Stimulated activated CD4-positive, alpha-beta T cell treated with anti-CD3 and anti-CD28 coated beads, Interleukin-12 subunit alpha, Interleukin-12 subunit beta, amount 100 ng/mL, for 24 hours (primary cell): ENCODE data around the gene ACAP2.
"Not testable (repeated sequence)": the region's sequence is repeated elsewhere in the genome, so short reads cannot be mapped to it uniquely, and the experiment has no call there.

Experiments
- DNase-seq, 2 experiments: peaks; one replicate each; pipeline ENCODE4 v3.0.0-alpha.2; 2020; ENCODE audit warnings: low read depth in 2 of 2

ACAP2 gene, protein sequence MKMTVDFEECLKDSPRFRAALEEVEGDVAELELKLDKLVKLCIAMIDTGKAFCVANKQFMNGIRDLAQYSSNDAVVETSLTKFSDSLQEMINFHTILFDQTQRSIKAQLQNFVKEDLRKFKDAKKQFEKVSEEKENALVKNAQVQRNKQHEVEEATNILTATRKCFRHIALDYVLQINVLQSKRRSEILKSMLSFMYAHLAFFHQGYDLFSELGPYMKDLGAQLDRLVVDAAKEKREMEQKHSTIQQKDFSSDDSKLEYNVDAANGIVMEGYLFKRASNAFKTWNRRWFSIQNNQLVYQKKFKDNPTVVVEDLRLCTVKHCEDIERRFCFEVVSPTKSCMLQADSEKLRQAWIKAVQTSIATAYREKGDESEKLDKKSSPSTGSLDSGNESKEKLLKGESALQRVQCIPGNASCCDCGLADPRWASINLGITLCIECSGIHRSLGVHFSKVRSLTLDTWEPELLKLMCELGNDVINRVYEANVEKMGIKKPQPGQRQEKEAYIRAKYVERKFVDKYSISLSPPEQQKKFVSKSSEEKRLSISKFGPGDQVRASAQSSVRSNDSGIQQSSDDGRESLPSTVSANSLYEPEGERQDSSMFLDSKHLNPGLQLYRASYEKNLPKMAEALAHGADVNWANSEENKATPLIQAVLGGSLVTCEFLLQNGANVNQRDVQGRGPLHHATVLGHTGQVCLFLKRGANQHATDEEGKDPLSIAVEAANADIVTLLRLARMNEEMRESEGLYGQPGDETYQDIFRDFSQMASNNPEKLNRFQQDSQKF

DNA sequence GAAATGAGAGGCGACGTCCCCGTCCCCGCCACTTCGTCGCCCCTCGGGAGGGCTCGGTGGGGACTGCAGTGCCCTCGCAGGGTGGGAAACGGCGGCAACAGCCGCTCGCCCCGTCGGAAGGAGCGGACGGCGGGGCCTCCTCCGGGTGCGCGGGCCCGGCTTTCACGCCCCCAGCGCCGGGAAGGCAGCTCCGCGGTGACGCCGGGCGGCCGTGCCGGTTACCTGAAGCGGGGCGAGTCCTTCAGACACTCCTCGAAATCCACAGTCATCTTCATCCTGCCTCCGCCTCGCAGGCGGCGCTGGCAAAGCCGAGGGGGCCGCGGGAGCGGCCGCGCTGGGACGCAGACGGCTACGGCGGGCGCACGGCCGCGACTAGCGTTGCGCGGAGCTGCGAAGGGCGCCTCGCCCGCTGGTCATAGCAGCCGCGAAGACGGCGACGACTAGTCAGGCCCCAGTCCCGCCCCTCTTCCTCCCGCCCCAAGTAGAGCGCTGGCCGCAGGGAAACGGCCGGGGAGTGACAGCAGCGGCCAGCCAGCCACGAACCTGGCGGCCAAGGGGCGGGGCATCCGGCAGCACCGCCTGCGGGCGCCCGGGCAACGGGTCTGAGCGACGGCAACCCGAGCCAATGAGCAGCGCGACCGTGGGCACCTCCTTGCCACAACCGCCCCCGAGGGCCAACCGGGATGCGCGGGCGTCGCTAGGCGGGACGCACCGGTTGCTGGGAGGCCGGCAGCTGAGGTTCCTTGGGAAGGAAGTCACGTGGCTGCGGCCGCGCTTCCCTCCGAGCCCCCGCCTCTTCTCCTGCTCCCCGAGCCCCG is at the start of gene ACAP2:
Gene ACAP2, minus strand, starts transcription at position 448 of the 818 bp plus-strand sequence. Its CDS starts 173 bp downstream, at position 275.
- DNase-seq: peak; percentile 98 to 99

DNA sequence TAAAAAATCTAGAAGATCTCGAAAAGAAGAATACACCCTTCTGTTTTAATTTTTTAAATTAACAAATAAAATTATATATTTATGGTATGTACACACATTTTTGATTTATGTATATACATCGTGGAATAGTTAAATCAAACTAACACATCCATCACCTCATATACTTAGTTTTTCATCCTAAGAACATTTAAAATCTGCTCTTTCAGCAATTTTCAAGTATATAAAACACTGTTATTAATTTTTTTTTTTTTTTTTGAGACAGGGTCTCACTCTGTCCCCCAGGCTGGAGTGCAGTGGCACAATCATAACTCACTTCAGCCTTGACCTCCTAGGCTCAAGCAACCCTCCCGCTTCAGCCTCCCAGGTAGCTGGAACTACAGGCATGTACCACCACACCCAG is 32.8 kb upstream of the ACAP2 start:
- DNase-seq: no peak

DNA sequence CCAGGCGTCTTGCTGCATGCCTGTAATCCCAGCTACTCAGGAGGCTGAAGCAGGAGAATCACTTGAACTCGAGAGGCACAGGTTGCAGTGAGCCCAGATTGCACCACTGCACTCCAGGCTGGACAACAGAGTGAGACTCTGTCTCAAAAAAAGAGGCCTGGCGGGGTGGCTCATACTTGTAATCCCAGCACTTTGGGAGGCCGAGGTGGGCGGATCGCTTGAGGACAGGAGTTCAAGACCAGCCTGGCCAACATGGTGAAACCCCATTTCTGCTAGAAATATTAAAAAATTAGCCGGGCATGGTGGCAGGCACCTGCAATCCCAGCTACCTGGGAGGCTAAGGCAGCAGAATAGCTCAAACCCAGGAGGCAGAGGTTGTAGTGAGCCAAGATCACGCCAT is 32.3 kb upstream of the ACAP2 start:
- DNase-seq: not testable (repeated sequence)

DNA sequence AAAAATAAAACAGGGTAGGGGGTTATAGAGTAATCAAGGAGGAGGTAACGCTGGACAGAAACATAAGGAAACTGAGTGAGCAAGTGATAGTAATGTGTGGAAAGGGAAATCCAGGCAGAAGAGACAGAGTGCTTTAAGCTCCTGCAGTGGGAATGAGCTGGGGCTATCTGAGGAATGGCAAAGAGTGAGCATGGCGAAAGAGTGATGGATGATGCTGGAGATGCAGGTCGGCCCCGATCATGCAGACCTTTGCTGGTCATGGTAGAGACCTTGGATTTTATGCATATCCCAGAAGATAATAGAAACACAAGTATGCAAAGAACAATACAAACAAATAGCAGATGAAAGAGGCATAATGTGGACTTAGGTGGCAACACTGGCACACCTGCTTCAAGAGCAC is 26.0 kb upstream of the ACAP2 start:
- no peak for DNase-seq

DNA sequence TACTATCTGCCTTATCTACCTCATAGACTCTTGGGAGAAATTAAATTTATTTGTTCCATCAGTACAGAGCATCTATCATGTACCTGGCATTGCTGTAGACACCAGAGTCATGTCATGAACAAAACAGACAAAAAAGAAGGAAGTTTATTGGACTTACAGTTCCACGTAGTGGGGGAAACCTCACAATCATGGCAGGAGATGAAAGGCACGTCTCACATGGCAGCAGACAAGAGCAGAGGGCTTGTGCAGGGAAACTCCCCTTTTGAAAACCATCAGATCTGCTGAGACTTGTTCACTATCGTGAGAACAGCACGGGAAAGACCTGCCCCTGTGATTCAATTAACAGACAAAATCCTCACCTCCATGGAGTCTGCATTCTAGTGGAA is 25.6 kb upstream of the ACAP2 start:
- no peak for DNase-seq

DNA sequence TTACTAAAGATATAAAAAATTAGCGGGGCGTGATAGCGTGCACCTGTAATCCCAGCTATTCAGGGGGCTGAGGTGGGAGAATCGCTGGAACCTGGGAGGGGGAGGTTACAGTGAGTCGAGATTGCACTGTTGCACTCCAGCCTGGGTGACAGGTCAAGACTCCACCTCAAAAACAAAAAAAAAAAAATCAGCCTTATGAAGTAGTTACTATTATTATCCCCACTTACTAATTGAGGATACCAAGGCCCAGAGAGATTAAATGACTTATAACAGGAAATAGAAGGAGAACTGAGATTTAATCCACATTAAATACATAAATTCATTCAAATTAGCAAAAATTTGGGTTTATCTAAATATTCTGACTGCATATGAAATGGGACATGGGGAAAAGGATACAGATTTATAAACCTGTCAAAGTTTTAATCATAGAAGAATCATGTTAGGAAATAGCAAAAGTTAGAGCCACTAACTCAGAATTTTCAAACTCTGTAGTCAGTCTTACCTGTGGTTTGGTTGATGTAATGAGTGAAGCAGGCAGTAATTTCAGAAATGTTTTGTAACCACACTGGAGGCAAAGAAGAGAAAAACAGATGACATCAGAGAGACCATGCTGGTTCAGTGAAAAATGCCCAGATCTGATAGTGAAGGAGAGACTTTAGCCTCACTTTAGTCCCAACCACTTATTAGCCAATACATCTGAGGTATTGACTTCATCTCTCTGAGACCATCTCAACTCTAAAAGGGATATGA is 25.0 kb upstream of the ACAP2 start:
- no peak for DNase-seq

DNA sequence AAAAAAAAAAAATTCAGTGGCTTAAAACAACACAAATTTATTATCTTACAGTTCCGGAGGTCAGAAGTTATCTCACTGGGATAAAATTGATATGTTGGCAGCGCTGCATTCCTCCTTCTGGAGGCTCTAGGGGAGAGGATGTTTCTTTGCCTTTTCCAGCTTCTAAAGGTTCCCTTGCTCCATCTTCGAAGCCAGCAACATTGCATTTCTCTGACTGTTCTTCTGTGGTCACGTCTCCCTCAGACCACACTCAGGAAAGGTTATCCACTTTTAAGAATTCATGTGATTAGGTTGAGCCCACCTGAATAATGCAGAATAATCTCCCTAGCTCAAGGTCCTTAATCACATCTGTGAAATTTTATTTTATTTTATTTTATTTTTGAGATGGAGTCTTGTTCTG is 23.4 kb upstream of the ACAP2 start:
- no peak for DNase-seq

DNA sequence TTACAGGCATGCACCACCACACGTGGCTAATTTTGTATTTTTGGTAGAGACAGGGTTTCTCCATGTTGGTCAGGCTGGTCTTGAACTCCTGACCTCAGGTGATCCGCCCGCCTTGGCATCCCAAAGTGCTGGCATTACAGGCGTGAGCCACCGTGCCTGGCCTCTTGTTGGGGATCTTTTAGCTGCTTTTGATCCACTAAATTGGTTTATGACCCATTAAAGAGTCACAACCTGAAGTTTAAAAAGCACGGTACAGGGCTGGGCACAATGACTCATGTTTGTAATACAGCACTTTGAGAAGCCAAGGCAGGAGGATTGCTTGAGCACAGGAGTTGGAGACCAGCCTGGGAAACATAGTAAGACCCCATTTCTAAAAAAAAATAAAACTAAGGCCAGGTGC is 20.1 kb upstream of the ACAP2 start:
- DNase-seq: not testable (repeated sequence)

DNA sequence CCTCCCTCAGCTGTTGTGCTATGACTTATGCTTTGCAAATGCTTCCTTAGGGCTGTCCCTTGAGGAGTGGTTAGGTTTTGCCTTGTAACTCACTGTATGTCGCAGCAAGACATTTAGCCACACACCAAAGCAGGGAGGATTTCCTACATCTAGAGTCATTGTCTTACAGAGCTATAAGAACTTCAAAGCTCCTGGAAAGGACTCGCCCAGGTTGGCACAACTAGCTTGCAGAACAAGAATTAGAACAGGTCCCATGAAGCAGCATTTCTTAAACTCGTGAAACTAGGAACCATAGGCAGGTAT is 19.4 kb upstream of the ACAP2 start:
- no peak for DNase-seq

DNA sequence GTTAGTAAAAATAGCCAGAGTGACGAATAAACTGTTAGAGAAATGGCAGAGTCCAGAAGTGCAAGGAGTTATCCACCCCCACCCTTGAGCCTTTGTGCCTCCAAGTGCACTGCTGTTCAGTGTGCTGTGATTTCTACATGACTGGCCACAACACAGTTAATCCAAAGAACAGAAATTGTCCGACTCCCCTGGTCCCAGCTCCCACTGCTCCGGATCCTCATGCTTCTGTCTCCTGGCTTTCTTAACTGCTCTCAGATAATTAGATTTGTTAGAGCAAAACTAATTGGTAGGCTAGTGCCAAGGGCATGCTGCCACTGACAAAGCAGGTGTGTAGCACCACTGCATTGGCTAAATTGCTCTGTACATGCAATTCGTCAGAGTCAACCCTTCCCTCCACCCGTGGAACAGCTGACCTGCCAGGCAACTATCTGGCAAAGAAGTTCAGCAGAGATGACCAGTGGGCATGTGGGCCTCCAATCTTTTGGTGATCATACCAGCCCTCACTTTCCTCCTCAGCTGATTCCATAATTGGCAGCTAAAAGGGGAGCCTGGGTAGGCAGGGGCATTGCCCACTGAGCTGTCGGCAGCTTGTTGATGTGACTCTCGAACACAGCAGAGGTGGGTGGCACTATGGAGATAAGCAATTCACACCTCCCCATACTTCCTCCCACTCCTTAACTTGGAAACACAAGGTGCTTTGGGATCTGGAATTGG is 18.9 kb upstream of the ACAP2 start:
- no peak for DNase-seq

DNA sequence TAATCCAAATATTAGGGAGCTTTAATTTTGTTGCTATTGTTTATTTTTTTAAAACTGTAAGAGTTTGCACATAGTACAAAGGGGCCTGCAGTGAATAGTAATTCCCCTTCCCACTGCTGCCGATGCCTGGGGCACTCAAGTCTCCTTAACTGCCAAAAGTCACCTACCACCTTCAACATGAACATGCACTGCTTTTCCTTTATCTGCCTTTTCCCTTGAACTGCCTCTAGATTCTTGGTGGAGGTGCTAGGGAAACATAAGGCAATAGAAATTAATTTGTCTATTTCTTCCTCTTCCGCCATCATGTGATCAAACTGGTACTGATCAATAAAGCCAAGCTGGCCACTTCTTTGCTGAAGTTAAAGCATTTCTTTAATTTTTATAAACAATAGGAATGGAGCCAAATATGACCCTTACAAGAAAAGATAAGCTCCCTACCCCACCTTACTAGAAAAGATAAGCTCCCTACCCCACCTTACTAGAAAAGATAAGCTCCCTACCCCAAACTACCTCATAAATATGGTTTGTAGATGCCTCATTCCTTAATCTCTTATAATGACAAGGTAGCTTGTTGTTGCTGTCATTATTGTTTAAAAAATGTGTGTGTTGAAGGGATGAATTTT is 17.4 kb upstream of the ACAP2 start:
- DNase-seq: no peak

DNA sequence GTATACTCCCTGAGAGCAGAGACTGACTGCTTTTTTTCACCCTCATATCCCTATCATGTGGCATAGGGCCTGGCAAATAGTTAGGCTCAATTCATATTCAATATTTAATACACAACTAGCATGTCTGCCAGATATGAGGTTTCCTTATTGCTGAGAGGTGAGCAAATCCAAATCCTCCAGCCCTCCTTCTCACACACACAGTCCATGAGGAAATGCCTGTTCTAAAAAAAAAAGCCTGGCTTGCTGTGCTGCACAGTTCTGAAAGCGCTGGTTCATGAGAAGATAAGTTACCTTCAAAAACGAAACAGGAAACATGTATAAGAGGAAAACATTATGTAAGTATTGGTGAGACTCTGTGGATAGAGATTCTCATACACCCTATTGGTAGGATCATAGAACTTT is 15.5 kb upstream of the ACAP2 start:
- no peak for DNase-seq

DNA sequence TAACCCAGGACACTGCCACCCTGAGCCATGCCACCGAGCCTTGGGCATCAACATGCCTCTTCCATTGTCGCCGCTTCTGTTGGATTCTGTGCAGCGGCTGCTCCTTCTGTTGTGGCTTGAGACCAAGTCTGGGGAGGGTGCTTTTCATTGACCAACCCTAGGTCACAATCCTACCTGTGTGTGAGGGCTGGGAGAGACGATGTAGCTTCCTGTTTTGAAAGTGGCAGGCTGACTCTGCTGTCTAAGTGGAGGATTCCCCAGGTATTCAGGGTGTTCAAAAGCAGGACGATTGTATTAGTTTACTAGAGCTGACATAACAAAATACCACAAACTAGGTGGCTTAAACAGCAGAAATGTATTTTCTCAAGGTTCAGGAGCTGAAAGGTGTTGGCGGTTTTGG is 13.0 kb upstream of the ACAP2 start:
- DNase-seq: no peak

DNA sequence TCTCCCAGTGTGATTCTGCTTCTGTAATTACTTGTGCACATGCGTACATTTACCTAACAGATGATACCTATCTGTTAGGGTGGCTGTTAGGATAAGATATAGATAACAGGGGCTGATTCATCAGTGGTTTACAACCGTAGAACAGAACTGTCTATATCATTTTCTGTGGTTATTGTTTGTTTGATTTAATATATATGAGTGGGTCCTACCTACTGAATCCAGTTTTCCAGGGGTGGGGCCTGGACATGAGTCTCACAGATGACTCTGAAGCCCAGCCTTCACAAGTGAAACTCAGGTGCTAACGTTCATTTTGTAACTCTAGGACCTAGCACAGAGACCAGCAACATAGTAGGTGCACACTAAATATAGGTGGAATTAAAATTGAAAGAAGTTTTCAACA is 10.4 kb upstream of the ACAP2 start:
- no peak for DNase-seq

DNA sequence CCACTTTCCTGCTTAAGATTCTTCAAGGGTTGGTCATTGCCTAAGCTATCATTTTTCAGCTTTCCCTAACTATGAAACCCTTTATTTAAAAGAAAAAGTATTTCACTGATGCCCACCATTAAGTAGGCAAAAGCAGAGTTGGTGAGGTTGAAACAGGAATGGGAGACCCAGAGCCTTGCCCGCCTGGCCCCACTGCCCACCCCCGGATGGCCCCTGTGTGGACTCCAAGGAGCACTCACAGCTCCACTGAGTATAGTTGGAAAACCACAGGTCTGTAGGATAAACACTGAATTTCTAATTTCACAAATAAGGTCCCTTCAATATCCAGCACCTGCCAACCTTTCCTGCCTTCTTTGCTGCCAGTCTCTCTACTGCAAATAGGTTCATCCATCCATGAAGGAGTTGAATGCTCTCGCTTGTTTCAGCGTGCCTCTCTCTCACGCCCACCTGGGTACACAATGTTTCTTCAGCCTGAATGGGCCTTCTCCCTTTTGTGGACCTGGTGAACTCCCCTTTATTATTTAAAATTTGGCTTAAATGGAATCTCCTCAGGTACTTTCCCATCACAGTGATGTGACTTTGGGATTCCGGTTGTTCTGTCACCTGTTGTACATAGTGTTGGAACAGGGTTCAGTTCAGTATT is 8.7 kb upstream of the ACAP2 start:
- no peak for DNase-seq

DNA sequence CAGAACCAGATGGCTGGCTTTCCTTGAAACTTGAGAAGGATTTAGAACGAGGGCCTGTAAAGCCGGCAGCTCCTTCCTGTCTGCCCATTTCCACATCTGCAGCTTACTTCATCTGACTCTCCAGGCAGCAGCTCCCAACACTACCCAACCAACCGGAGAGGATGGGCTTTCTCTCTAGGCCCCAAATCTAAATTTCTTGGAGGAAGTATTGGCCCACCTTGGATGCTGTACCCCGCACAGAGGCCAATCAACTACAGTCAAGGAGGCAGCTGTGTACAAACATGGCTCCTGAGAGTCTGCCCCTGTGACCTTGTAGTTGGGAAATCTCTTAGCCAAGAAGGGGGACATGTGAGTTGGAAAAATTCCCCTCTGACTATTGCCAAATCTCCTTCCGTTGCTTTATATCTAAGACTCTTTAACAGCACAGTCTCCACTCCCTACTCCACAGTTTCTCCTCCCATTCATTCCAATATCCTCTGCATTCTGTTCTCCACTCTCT is 8.0 kb upstream of the ACAP2 start:
- DNase-seq: no peak

DNA sequence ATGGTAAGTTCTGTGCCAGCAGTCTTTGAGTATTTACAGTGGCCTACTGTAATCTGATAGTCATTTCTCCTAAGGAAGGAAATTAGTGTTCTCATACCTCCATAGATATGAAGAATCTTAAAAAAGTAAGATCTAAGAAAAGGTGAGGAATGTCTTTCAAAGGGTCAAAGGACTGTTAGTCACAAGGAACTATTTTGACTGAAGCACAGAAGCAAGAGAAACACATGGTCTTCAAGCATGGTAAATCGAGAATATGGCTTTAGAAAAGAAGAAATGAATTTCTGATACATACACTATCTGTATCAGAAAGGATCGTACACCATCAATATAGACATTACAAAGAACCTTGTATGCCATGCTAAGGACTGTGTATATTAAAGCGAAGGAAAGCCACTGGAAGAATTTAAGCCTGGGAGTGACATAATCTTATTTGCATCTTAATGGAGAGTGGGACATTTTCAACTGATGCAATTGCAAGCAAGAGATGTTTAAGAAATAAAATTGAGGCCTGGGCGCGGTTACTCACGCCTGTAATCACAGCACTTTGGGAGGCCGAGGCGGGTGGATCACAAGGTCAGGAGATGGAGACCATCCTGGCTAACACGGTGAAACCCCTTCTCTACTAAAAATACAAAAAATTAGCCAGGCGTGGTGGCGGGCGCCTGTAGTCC is 5.5 kb upstream of the ACAP2 start:
- no peak for DNase-seq

DNA sequence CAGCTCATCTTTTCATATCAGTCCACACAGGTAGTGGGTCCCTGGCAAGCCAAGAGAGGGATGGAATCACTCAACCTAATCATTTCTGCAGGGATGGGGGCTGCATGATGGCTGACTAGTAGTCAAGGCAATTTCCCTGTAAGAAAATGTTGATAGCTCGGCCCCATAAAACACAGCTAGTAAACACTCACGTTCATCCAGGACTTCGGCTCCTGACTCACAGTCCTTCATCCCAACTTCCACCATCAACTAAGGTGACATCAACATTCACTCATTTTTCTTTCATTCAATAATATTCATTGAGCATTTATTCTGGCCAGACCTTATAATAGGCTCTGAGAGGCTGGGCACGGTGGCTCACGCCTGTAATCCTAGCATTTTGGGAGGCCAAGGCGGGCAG is 4.4 kb upstream of the ACAP2 start:
- no peak for DNase-seq

DNA sequence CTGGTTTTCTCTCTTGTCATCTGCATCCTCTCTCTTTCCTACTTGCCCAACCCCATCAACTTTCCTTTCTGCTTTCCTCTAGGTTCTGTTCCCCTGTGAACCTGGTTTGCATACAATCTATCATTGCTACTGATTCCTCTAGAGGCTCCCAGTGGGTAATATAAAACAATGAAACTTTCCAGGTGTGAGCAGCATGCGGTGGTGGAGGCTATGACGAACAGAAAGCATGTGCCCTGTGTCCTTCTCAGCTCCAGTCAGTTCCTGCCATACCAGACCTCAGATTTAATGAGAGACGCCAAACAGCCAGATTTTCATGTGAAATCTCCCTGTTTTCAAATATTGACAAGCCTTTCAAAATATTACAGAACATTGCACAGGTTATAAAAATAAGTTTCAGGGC is 3.5 kb upstream of the ACAP2 start:
- no peak for DNase-seq
